ENCODE results near the gene ADCY5.

Gene ADCY5

DNA sequence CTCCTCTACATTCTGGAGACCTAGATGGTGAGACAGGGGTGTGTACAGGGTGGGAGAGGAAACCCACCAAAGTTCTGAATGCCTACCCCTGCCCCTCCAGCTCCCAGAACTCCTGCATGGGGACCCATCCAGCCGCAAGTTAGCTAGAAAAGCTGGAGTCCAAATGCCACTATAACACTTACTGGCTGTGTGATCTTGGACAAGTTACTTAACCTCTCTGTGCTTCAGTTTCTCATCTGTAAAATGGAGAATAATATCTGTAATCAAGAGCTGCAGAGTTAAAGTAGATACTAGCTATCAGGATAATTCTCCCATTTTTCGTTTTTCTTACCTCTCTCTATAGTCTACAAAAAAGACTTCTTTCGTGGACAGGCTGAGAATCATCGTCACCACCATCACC is 63.4 kb downstream of the ADCY5 start:
- no peak for DNase-seq (ENCODE audit: extremely low read depth, low read depth)
- TF ChIP-seq, protein P1, sequence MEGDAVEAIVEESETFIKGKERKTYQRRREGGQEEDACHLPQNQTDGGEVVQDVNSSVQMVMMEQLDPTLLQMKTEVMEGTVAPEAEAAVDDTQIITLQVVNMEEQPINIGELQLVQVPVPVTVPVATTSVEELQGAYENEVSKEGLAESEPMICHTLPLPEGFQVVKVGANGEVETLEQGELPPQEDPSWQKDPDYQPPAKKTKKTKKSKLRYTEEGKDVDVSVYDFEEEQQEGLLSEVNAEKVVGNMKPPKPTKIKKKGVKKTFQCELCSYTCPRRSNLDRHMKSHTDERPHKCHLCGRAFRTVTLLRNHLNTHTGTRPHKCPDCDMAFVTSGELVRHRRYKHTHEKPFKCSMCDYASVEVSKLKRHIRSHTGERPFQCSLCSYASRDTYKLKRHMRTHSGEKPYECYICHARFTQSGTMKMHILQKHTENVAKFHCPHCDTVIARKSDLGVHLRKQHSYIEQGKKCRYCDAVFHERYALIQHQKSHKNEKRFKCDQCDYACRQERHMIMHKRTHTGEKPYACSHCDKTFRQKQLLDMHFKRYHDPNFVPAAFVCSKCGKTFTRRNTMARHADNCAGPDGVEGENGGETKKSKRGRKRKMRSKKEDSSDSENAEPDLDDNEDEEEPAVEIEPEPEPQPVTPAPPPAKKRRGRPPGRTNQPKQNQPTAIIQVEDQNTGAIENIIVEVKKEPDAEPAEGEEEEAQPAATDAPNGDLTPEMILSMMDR (IDR thresholded peaks at IDR 0.05; ENCODE audit: low read depth, low read length, missing control alignments) = no peak
- no peak overlapping the region for H3K4me3 ChIP-seq (replicated peaks; ENCODE audit: low read depth, low read length)

- no peak overlapping the region for H3K4me3 ChIP-seq (replicated peaks; ENCODE audit: low read depth, low read length)
- TF ChIP-seq, protein P1 (IDR thresholded peaks at IDR 0.05; ENCODE audit: low read depth, low read length, missing control alignments) = no peak
- DNase-seq (ENCODE audit: extremely low read depth, low read depth) = no peak
Observed at GRCh38 chr3:123385001-123385401, 63.9 kb downstream of the ADCY5 start.

- no peak overlapping the region for H3K4me3 ChIP-seq (replicated peaks; ENCODE audit: low read depth, low read length)
- DNase-seq (ENCODE audit: extremely low read depth, low read depth) = no peak
- TF ChIP-seq, protein P1 (IDR thresholded peaks at IDR 0.05; ENCODE audit: low read depth, low read length, missing control alignments) = no peak
Observed at GRCh38 chr3:123384256-123384655, 64.6 kb downstream of the ADCY5 start.

DNA sequence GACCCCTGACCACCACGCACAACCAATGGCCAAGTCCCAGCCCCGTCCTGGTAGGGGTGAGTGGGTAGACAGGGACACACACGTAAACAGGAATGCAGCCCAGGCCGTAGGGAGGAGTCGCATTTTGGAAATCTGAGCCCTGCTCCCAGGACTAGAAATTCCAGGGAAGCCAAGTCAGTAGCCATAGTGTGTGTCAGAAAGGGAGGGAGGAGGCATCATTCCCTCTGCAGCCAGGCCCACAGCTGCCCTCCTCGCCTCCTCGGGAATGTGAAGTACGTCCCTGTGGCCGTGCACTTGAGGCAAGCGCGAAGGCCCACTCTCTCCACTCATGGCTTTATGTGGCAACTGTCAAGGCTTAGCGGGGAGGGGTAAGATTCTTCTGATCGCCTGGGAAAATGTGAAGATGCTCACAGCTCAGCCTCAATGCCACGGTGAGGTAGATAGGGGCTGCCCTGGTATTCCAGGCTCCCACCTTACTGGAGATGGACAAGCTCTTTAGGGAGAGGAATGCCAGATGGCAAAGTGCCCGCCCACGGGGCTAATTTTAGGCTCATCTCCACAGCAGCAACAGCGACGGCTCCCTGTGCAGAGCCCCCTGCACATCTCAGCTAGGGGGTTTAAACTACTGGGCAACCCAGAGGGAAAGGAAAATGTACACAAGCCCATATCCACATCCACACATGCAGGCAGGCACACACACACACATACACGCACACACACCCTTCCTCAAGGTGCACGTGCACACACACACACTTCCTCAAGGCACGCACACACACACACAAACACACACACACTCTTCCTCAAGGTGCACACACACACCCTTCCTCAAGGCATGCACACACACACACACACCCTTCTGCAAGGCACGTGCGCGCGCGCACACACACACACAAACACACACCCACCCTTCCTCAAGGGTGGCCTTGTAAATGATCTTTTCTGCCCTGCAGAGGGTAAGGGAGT is 65.5 kb downstream of the ADCY5 start:
- H3K4me3 ChIP-seq (replicated peaks; ENCODE audit: low read depth, low read length) = no peak overlapping the region
- TF ChIP-seq, protein P1 (IDR thresholded peaks at IDR 0.05; ENCODE audit: low read depth, low read length, missing control alignments) = no peak
- no peak for DNase-seq (ENCODE audit: extremely low read depth, low read depth)

DNA sequence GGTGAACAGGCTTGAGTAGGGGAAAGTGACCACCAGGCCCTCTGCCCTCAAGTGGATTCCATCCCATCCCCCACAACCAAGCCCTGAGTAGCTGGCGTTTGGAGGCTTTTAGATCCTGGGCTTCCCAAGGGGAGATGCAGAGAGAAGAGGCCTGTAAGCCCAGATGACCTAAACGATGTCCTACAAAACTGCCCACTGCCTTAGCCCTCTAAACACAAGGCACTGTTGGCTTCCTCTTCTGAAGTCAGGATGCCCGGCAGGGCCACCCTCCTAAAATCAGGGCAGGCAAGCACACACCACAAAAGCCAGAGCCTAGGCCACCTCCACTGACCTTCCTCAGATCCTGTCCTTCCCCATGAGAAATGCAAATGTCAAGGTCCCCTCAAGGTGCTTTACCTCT is 68.6 kb downstream of the ADCY5 start:
- no peak for DNase-seq (ENCODE audit: extremely low read depth, low read depth)
- TF ChIP-seq, protein P1 (IDR thresholded peaks at IDR 0.05; ENCODE audit: low read depth, low read length, missing control alignments) = no peak
- H3K4me3 ChIP-seq (replicated peaks; ENCODE audit: low read depth, low read length) = no peak overlapping the region

DNA sequence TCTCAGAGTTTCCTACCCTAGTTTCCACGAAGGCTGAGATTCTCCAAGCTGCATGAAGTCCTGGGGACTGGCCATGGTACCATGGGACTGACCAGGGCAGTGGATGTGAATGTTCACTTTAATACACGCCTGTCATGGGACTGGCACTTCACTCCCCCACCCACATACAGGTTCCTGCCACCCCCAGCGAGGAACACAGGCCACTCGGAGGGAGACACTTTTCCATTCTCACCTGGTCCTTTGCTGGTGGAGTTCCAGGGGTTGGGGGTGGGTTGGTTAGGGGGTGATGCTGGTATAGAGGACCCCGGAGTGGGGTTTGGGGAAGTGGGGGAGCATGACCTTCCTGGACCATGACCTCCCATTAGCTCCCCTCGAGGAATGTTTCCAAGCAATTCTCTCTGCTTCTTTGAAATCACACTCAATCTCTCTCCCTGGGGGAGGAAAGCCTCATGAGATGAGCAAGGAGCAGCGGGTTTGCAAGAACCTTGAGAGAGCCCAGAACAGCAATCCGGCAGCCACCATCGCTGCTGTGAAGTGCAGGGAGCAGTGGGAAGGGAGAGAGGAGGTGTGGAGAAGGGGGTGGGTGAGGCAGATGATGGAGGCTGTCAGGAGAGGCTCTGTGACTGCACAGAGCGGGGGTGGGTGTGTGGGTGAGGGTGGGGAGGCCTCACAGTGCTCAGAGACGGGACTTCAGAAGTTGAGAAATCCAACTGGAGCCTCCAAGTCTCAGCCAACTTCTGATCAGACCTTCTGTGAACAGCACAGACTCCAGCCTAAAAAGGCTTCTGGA is 69.7 kb downstream of the ADCY5 start:
- TF ChIP-seq, protein P1 (IDR thresholded peaks at IDR 0.05; ENCODE audit: low read depth, low read length, missing control alignments) = no peak
- DNase-seq (ENCODE audit: extremely low read depth, low read depth) = no peak
- no peak overlapping the region for H3K4me3 ChIP-seq (replicated peaks; ENCODE audit: low read depth, low read length)
